ENCODE results near the gene RNF186.

Gene RNF186

DNA sequence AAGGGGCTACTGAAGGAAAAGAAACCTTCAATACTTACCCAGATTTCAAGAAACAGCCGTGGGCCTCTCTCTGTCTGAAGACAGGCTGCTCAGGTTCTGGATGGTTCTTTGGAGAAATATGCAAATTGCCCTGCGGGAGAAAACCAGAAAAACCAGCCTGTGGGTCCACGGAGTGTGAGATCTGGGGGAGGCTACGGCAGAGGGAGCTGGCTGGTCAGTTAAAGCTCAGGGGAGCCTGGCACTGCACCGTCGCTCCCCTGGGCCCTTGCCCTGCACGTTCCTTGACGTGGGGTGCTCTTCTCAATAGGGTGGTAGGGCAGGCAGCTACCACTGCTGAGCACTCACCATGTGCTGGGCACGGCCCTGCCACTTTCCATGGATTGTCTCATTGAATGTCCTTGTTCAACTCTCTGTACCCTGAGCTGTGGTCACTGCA, 28.1 kb downstream of the RNF186 start:
- H3F3A ChIP-seq (ENCODE audit: insufficient read depth, low read length) = peaks cover 8% of the 10 kb centered on the region
- H3K9me3 ChIP-seq (replicated peaks; ENCODE audit: insufficient read depth, low read length) = no peaks in the 10 kb centered on the region
- no peak overlapping the region for H2AFZ ChIP-seq (ENCODE audit: low read length)
- no peaks in the 10 kb centered on the region for H3K27me3 ChIP-seq (replicated peaks; ENCODE audit: insufficient read depth, low read length)
- 0 out of 2 replicates have a peak, but pooled peaks cover 6% of the 10 kb centered on the region for H4K20me1 ChIP-seq (ENCODE audit: insufficient read depth, low read length)
- no peaks in the 10 kb centered on the region for H3K79me2 ChIP-seq (ENCODE audit: low read length)
- no peak for DNase-seq
- H3K9me2 ChIP-seq (replicated peaks; ENCODE audit: insufficient read depth, low read length) = no peaks in the 10 kb centered on the region
- H3K4me2 ChIP-seq (ENCODE audit: low read depth, low read length) = no peak overlapping the region
- H3K4me3 ChIP-seq (ENCODE audit: low read length) = no peak overlapping the region
- H3K27ac ChIP-seq (ENCODE audit: low read length) = no peak overlapping the region
- H3K9ac ChIP-seq (ENCODE audit: low read length) = no peak overlapping the region
- no peaks in the 10 kb centered on the region for H3K36me3 ChIP-seq (replicated peaks; ENCODE audit: insufficient read depth, low read length)
- TF ChIP-seq EZH2phosphoT487 (IDR thresholded peaks at IDR 0.05; ENCODE audit: low read length) (no peak), EZH2 (optimal IDR thresholded peaks at IDR 0.05; ENCODE audit: low read depth, low read length) (no peak)
- TF ChIP-seq, protein P1, sequence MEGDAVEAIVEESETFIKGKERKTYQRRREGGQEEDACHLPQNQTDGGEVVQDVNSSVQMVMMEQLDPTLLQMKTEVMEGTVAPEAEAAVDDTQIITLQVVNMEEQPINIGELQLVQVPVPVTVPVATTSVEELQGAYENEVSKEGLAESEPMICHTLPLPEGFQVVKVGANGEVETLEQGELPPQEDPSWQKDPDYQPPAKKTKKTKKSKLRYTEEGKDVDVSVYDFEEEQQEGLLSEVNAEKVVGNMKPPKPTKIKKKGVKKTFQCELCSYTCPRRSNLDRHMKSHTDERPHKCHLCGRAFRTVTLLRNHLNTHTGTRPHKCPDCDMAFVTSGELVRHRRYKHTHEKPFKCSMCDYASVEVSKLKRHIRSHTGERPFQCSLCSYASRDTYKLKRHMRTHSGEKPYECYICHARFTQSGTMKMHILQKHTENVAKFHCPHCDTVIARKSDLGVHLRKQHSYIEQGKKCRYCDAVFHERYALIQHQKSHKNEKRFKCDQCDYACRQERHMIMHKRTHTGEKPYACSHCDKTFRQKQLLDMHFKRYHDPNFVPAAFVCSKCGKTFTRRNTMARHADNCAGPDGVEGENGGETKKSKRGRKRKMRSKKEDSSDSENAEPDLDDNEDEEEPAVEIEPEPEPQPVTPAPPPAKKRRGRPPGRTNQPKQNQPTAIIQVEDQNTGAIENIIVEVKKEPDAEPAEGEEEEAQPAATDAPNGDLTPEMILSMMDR (IDR thresholded peaks at IDR 0.05; ENCODE audit: low read length) = no peak
- H3K4me1 ChIP-seq (ENCODE audit: low read length) = peaks cover 15% of the 10 kb centered on the region

DNA sequence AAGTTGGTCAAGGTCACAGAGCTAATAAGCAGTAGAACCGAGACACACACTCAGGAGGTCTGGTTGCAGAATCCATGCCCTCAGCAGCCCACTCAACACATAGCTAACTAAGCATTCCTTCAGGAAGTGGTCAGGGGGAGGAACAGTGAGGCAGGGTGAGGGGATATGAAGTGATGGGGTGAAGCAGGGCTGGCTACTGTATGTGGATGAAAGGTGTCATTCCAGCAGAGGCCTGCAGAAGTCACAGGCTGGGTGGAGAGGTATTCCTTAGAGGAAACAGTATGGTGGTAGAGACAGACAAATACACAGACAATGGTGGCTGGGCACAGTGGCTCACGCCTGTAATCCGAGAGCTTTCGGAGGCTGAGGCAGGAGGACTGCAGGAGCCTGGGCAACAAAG, 29.4 kb downstream of the RNF186 start:
- Histone ChIP-seq H3K4me1 (ENCODE audit: low read length) (peaks cover 11% of the 10 kb centered on the region), H3K36me3 (replicated peaks; ENCODE audit: insufficient read depth, low read length) (no peaks in the 10 kb centered on the region), H3K27me3 (replicated peaks; ENCODE audit: insufficient read depth, low read length) (no peaks in the 10 kb centered on the region), H3F3A (ENCODE audit: insufficient read depth, low read length) (peaks cover 4% of the 10 kb centered on the region), H3K4me3 (ENCODE audit: low read length) (no peak overlapping the region), H3K9me3 (replicated peaks; ENCODE audit: insufficient read depth, low read length) (no peaks in the 10 kb centered on the region), H3K9me2 (replicated peaks; ENCODE audit: insufficient read depth, low read length) (no peaks in the 10 kb centered on the region), H3K27ac (ENCODE audit: low read length) (no peak overlapping the region), H3K9ac (ENCODE audit: low read length) (no peak overlapping the region), H4K20me1 (ENCODE audit: insufficient read depth, low read length) (0 out of 2 replicates have a peak, but pooled peaks cover 3% of the 10 kb centered on the region), H2AFZ (ENCODE audit: low read length) (no peak overlapping the region), H3K4me2 (ENCODE audit: low read depth, low read length) (no peak overlapping the region), H3K79me2 (ENCODE audit: low read length) (no peaks in the 10 kb centered on the region)
- TF ChIP-seq EZH2phosphoT487 (IDR thresholded peaks at IDR 0.05; ENCODE audit: low read length) (no peak), EZH2 (optimal IDR thresholded peaks at IDR 0.05; ENCODE audit: low read depth, low read length) (no peak)
- TF ChIP-seq, protein P1 (IDR thresholded peaks at IDR 0.05; ENCODE audit: low read length) = no peak
- no peak for DNase-seq

DNA sequence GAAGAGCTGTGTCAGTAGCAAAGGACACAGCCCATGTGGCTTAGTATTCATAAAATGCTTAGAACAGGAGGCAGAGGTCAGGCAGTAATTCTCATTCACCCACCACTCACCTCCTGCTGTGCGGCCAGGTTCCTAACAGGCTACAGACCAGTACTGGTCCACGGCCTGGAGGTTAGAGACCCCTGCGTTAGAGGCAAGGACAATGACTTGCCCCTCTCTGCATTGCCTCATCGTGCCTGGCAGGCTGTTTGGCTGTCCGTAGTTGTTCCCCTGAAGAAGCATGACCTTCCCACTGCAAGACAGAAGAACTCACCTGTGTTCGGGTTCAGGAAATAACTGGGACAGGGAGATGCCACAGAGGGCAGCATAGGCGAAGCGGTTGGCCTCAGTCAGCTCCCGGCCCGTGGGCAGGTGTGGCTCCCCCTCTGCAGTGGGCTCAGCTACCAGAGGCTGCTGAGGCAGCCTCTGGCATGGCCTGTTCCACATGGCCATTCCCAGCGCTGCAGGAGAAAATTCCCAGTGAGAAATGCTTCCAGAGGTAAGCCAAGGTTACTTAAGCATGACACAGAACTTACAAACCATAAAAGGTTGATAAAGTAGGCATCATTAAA, 34.7 kb downstream of the RNF186 start:
- Histone ChIP-seq H3K4me1 (ENCODE audit: low read length) (no peaks in the 10 kb centered on the region), H3K27me3 (replicated peaks; ENCODE audit: insufficient read depth, low read length) (no peaks in the 10 kb centered on the region), H3K27ac (ENCODE audit: low read length) (no peak overlapping the region), H3K9ac (ENCODE audit: low read length) (no peak overlapping the region), H3K9me3 (replicated peaks; ENCODE audit: insufficient read depth, low read length) (no peaks in the 10 kb centered on the region), H3K79me2 (ENCODE audit: low read length) (no peaks in the 10 kb centered on the region), H3K36me3 (replicated peaks; ENCODE audit: insufficient read depth, low read length) (no peaks in the 10 kb centered on the region; the same call in 1 of the 2 replicates), H3K4me3 (ENCODE audit: low read length) (no peak overlapping the region), H4K20me1 (ENCODE audit: insufficient read depth, low read length) (no peaks in the 10 kb centered on the region), H3K4me2 (ENCODE audit: low read depth, low read length) (no peak overlapping the region), H2AFZ (ENCODE audit: low read length) (no peak overlapping the region), H3K9me2 (replicated peaks; ENCODE audit: insufficient read depth, low read length) (no peaks in the 10 kb centered on the region), H3F3A (ENCODE audit: insufficient read depth, low read length) (no peaks in the 10 kb centered on the region)
- TF ChIP-seq, protein P1 (IDR thresholded peaks at IDR 0.05; ENCODE audit: low read length) = no peak
- TF ChIP-seq EZH2 (optimal IDR thresholded peaks at IDR 0.05; ENCODE audit: low read depth, low read length) (no peak), EZH2phosphoT487 (IDR thresholded peaks at IDR 0.05; ENCODE audit: low read length) (no peak)
- DNase-seq = no peak
